Activated T-cell treated with anti-CD3 and anti-CD28 coated beads, Interleukin-2, amount 50 U/mL, for 48 hours (primary cell): ENCODE measurements around the gene CCSER2.
A peak's percentile ranks its signal among the peaks of the same experiment; 100 is the strongest.
"Not testable (repeated sequence)": the region's sequence is repeated elsewhere in the genome, so short reads cannot be mapped to it uniquely, and the experiment has no call there.

Experiments
- DNase-seq, 2 experiments: peaks; one replicate each; pipeline ENCODE4 v3.0.0-alpha.2; 2020

The CCSER2 gene

GRCh38 chr10:84311576-84311975 is 16.8 kb upstream of the CCSER2 start:
- no peak for DNase-seq

- DNase-seq = no peak
Observed at GRCh38 chr10:84312816-84313215, 15.6 kb upstream of the CCSER2 start.

GRCh38 chr10:84314275-84314674 is 14.1 kb upstream of the CCSER2 start:
- DNase-seq = no peak

- no peak for DNase-seq
Observed at GRCh38 chr10:84317174-84317573, 11.2 kb upstream of the CCSER2 start.

- DNase-seq = no peak
Observed at GRCh38 chr10:84321902-84322301, 6.5 kb upstream of the CCSER2 start.

GRCh38 chr10:84323566-84323965 is 4.8 kb upstream of the CCSER2 start:
- DNase-seq = not testable (repeated sequence)

- DNase-seq = not testable (repeated sequence)
Observed at GRCh38 chr10:84326995-84327394, 1.4 kb upstream of the CCSER2 start.

- peak; percentile 75 to 78 for DNase-seq
Observed at GRCh38 chr10:84329196-84329611, 815 bp downstream of the CCSER2 start.

- DNase-seq = no peak
Observed at GRCh38 chr10:84329986-84330651, 1.7 kb downstream of the CCSER2 start.

- no peak for DNase-seq
Observed at GRCh38 chr10:84331091-84331490, 2.7 kb downstream of the CCSER2 start.

- peak; percentile 66 to 70 for DNase-seq
Observed at GRCh38 chr10:84333864-84334451, 5.6 kb downstream of the CCSER2 start.

GRCh38 chr10:84334811-84335210 is 6.4 kb downstream of the CCSER2 start:
- no peak for DNase-seq

- no peak for DNase-seq
Observed at GRCh38 chr10:84335516-84335915, 7.1 kb downstream of the CCSER2 start.

- DNase-seq = no peak
Observed at GRCh38 chr10:84336406-84337090, 8.2 kb downstream of the CCSER2 start.

- DNase-seq = no peak
Observed at GRCh38 chr10:84337199-84337598, 8.8 kb downstream of the CCSER2 start.

GRCh38 chr10:84339025-84339424 is 10.6 kb downstream of the CCSER2 start:
- DNase-seq = no peak

GRCh38 chr10:84340187-84340586 is 11.8 kb downstream of the CCSER2 start:
- no peak for DNase-seq

GRCh38 chr10:84340632-84341537 is 12.5 kb downstream of the CCSER2 start:
- DNase-seq = no peak

GRCh38 chr10:84341538-84341856 is 13.1 kb downstream of the CCSER2 start:
- DNase-seq = peak in 1 of 2 experiments; percentile 43

- peak in 1 of 2 experiments; percentile 36 for DNase-seq
Observed at GRCh38 chr10:84341983-84342382, 13.6 kb downstream of the CCSER2 start.

GRCh38 chr10:84342584-84342983 is 14.2 kb downstream of the CCSER2 start:
- DNase-seq = no peak

- no peak for DNase-seq
Observed at GRCh38 chr10:84343831-84344230, 15.4 kb downstream of the CCSER2 start.

GRCh38 chr10:84344526-84344925 is 16.1 kb downstream of the CCSER2 start:
- no peak for DNase-seq
